ENCODE results near the gene DMTF1. TPM values are rescaled to one million over a fixed set of nuclear protein-coding genes. Genes with fewer than 3 reads are reported as not detected.

Gene DMTF1
- total RNA-seq, 4 donors from 2014 or later, result 125 to 174 (median 146) TPM

GRCh38 chr7:87129848-87130247 lies 22.4 kb upstream of the DMTF1 start:
- 61 to 63% methylated on average over 3 of the region's 3 CpGs for WGBS, 2 donors
- TF ChIP-seq CTCF (IDR thresholded peaks at IDR 0.05) (no peak), POLR2A (IDR thresholded peaks at IDR 0.05) (no peak)
- intact Hi-C loops (cut with DNase I), result no loop called here
- Histone ChIP-seq H3K36me3 (no peaks in the 10 kb centered on the region), H3K9me3 (no peaks in the 10 kb centered on the region), H3K4me1 (no peaks in the 10 kb centered on the region), H3K27ac (no peak overlapping the region), H3K27me3 (no peaks in the 10 kb centered on the region), H3K4me3 (replicated peaks in 1 of 3) (no peak overlapping the region)
- DNase-seq, result no peak

GRCh38 chr7:87131771-87132170 lies 20.5 kb upstream of the DMTF1 start:
- 82 to 87% methylated on average over 3 of the region's 3 CpGs for WGBS, 2 donors
- no peak overlapping the region for H3K4me3 ChIP-seq (replicated peaks in 1 of 3)
- H3K27ac ChIP-seq, result no peak overlapping the region
- no peaks in the 10 kb centered on the region for H3K36me3 ChIP-seq
- no peaks in the 10 kb centered on the region for H3K9me3 ChIP-seq
- intact Hi-C loops (cut with DNase I), result no loop called here
- H3K4me1 ChIP-seq, result no peaks in the 10 kb centered on the region
- no peak for TF ChIP-seq CTCF (IDR thresholded peaks at IDR 0.05)
- TF ChIP-seq POLR2A (IDR thresholded peaks at IDR 0.05), result no peak
- no peak for DNase-seq
- no peaks in the 10 kb centered on the region for H3K27me3 ChIP-seq

DNA sequence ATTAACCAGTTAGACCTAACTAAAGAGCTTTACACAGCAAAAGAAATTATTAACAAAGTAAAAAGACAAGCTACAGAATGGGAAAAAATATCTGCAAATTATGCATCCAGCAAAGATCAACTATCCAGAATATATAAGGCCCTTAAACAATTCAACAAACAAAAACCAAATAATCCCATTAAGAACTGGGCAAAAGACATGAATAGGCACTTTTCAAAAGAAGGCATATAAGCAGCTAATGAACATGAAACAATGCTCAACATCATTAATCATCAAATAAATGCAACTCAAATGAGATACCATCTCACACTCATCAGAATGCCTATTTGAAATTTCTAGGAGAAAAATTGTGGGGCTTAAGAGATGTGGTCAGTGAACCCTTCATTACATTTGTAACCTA lies 15.0 kb upstream of the DMTF1 start:
- intact Hi-C loops (cut with DNase I), result no loop called here
- H3K4me3 ChIP-seq (replicated peaks in 1 of 3), result no peak overlapping the region
- H3K27ac ChIP-seq, result no peak overlapping the region
- no peaks in the 10 kb centered on the region for H3K27me3 ChIP-seq
- H3K4me1 ChIP-seq, result no peaks in the 10 kb centered on the region
- H3K9me3 ChIP-seq, result no peaks in the 10 kb centered on the region
- no peak for DNase-seq
- TF ChIP-seq CTCF (IDR thresholded peaks at IDR 0.05), result no peak
- TF ChIP-seq POLR2A (IDR thresholded peaks at IDR 0.05), result no peak
- H3K36me3 ChIP-seq, result no peaks in the 10 kb centered on the region

DNA sequence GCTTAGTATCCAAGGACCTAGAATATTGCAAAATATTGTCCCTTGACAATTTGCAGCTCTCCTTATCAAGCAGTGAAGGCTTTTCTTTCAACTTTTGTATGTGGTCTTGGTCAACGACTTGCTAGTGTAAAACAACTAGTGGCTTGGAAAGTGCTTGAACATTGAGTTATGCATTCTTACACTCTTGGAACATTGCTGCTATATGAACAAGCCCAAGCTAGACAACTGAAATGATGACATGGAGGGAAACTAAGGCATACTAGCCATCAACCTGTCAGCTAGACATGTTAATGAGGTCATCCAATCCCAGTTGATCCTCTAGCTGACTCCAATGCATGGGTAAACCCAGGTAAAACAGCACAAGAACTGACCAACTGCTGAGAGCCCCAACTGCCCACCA lies 12.7 kb upstream of the DMTF1 start:
- intact Hi-C loops (cut with DNase I), result no loop called here
- WGBS, 2 donors, result 38 to 66% methylated on average over 1 of the region's 1 CpG

DNA sequence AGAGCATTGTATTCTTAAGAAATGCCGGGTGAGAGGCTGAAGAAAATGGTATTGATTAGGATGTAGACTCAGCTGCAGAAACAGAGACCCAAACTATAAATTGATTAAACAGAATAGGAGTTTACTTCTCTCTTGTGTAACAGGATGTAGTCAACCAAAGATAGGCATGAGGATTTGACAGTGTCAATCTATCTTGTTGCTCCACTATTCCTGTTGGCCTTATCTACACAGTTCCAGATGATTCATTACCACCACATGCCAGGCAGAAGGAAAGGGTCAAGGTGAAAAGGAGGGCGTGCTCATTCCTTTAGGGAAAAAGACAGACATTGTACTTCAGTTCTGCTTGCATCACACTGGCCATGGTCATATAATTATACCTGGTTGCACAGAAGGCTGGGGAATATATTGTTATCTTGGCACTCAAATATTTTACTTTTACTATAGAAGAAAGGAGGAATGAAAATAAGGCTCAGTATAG lies 11.9 kb upstream of the DMTF1 start:
- intact Hi-C loops (cut with DNase I), result no loop called here
- WGBS, 2 donors, result 82 to 83% methylated on average over 2 of the region's 2 CpGs

More for the DNA sequence above, 12.7 kb upstream of the DMTF1 start:
- TF ChIP-seq POLR2A (IDR thresholded peaks at IDR 0.05) (no peak), CTCF (IDR thresholded peaks at IDR 0.05) (no peak)
- no peaks in the 10 kb centered on the region for H3K9me3 ChIP-seq
- H3K4me3 ChIP-seq (replicated peaks in 1 of 3), result no peak overlapping the region
- H3K27me3 ChIP-seq, result no peaks in the 10 kb centered on the region
- no peak for DNase-seq
- H3K36me3 ChIP-seq, result no peaks in the 10 kb centered on the region
- H3K27ac ChIP-seq, result no peak overlapping the region
- H3K4me1 ChIP-seq, result no peaks in the 10 kb centered on the region

More for the DNA sequence above, 11.9 kb upstream of the DMTF1 start:
- no peak for DNase-seq
- Histone ChIP-seq H3K36me3 (no peaks in the 10 kb centered on the region), H3K27ac (no peak overlapping the region), H3K4me3 (replicated peaks in 1 of 3) (no peak overlapping the region), H3K27me3 (no peaks in the 10 kb centered on the region), H3K9me3 (no peaks in the 10 kb centered on the region), H3K4me1 (no peaks in the 10 kb centered on the region)
- TF ChIP-seq POLR2A (IDR thresholded peaks at IDR 0.05) (no peak), CTCF (IDR thresholded peaks at IDR 0.05) (no peak)
